Natural killer cell (primary cell): ENCODE data around the gene RSRC1. TPM values are rescaled to one million over a fixed set of nuclear protein-coding genes. Genes with fewer than 3 reads are reported as not detected.
"Not testable (repeated sequence)": the region's sequence is repeated elsewhere in the genome, so short reads cannot be mapped to it uniquely, and the experiment has no call there.

Source experiments
- ATAC-seq, 3 donors: fragments of 150-1000 bp in 2 of 3; fragments of 200-7000 bp in 1 of 3; cut with Tn5 transposase; 1 replicate in 1 of 3; 2 replicates in 2 of 3; pipeline ENCODE4 v1.10.0; 2021; ENCODE audit warnings: mild to moderate bottlenecking in 2 of 3, moderate library complexity in 2 of 3
- DNase-seq, 2 donors: peaks; one replicate each; pipeline versions ENCODE4 v3.0.0 to v3.0.0-alpha.2; 2013 to 2021; ENCODE audit warnings: mixed read lengths in 1 of 2
- H3K27ac ChIP-seq: one replicate; pipeline ENCODE4 v1.5.1; 2013; ENCODE audit warnings: mild to moderate bottlenecking, low read length
- H3K27me3 ChIP-seq: one replicate; pipeline ENCODE4 v1.6.1; 2013; ENCODE audit warnings: low read length; ENCODE audit not compliant: control insufficient read depth, insufficient read depth
- H3K36me3 ChIP-seq: one replicate; pipeline ENCODE4 v1.6.1; 2013; ENCODE audit warnings: low read length; ENCODE audit not compliant: control insufficient read depth, insufficient read depth
- H3K4me1 ChIP-seq: one replicate; pipeline ENCODE4 v1.6.1; 2013; ENCODE audit warnings: low read length; ENCODE audit not compliant: control insufficient read depth, insufficient read depth
- H3K4me3 ChIP-seq: one replicate; pipeline ENCODE4 v1.5.1; 2013; ENCODE audit warnings: low read length
- H3K9me3 ChIP-seq: one replicate; pipeline ENCODE4 v1.6.1; 2013; ENCODE audit warnings: low read length; ENCODE audit not compliant: control insufficient read depth, insufficient read depth
- H3K27ac Mint-ChIP-seq, 2 donors: one replicate each; pipeline ENCODE4 v1.8.0; 2022; ENCODE audit warnings: mild to moderate bottlenecking in 2 of 2, mixed read lengths in 2 of 2, moderate library complexity in 1 of 2
- H3K27me3 Mint-ChIP-seq, 2 donors: one replicate each; pipeline ENCODE4 v1.8.0; 2022; ENCODE audit warnings: low read depth in 2 of 2, mixed read lengths in 2 of 2
- H3K36me3 Mint-ChIP-seq: one replicate; pipeline ENCODE4 v1.8.0; 2022; ENCODE audit warnings: mixed read lengths
- H3K4me1 Mint-ChIP-seq, 2 donors: one replicate each; pipeline ENCODE4 v1.8.0; 2022; ENCODE audit warnings: mixed read lengths in 2 of 2
- H3K4me3 Mint-ChIP-seq: one replicate; pipeline ENCODE4 v1.8.0; 2022; ENCODE audit warnings: mild to moderate bottlenecking, moderate library complexity, mixed read lengths
- H3K9me3 Mint-ChIP-seq, 2 donors: one replicate each; pipeline ENCODE4 v1.8.0; 2022; ENCODE audit warnings: mixed read lengths in 2 of 2
- CTCF ChIP-seq: fragments of 200-600 bp; IDR thresholded peaks from one replicate; pipeline ENCODE4 v1.8.0; 2022; ENCODE audit warnings: antibody characterized with exemption
- WGBS: methylation state at CpG from one replicate; pipeline ENCODE4 v1.1.7; 2013; ENCODE audit warnings: missing lambda C conversion rate; ENCODE audit not compliant: insufficient coverage; 5-methylcytosine and 5-hydroxymethylcytosine counted together
- intact Hi-C: fragments of 100-400 bp; cut with micrococcal nuclease; formaldehyde crosslinking; loops from one replicate; pipeline ENCODE4 v1.14.2; 2022
- total RNA-seq, 4 donors: library from RNA; stranded (reverse); fragments of 120-200 nt in 1 of 4; gene quantifications; one replicate each; pipeline versions ENCODE4 v1.2.3 to v1.2.4, GENCODE V29; 2013 to 2022

RSRC1 gene
- total RNA-seq, 3 donors from 2014 or later (not counting 1 experiment from before 2014, with no cell fraction given) = 37.3 to 41.1 (median 37.6) TPM

- no peaks in the 10 kb centered on the region for H3K36me3 Mint-ChIP-seq
- H3K9me3 Mint-ChIP-seq = peaks cover 0 to 2% of the 10 kb centered on the region in 2 donors
- Histone ChIP-seq H3K4me1 (no peaks in the 10 kb centered on the region), H3K36me3 (no peaks in the 10 kb centered on the region), H3K27me3 (no peaks in the 10 kb centered on the region), H3K4me3 (no peak overlapping the region), H3K9me3 (no peaks in the 10 kb centered on the region), H3K27ac (no peak overlapping the region)
- intact Hi-C loops = no loop called here
- DNase-seq (no peak), ATAC-seq (no peak)
- H3K27me3 Mint-ChIP-seq = no peaks in the 10 kb centered on the region
- no peak overlapping the region for H3K27ac Mint-ChIP-seq
- WGBS = no CpG with 5 or more reads among the region's 1 CpG
- H3K4me3 Mint-ChIP-seq = no peak overlapping the region
- H3K4me1 Mint-ChIP-seq = peaks cover 0 to 4% of the 10 kb centered on the region in 2 donors
- TF ChIP-seq CTCF = no peak
Measured at GRCh38 chr3:158333736-158334135, 223.8 kb downstream of the RSRC1 start.

- Mint-ChIP-seq H3K27me3 (no peaks in the 10 kb centered on the region), H3K4me3 (no peak overlapping the region), H3K9me3 (no peaks in the 10 kb centered on the region), H3K4me1 (peaks cover 0 to 4% of the 10 kb centered on the region in 2 donors), H3K36me3 (peaks cover 7% of the 10 kb centered on the region), H3K27ac (no peak overlapping the region)
- no peak for ATAC-seq
- no peaks in the 10 kb centered on the region for H3K4me1 ChIP-seq
- H3K36me3 ChIP-seq = no peaks in the 10 kb centered on the region
- intact Hi-C loops = no loop called here
- H3K27me3 ChIP-seq = no peaks in the 10 kb centered on the region
- H3K27ac ChIP-seq = no peak overlapping the region
- no peak overlapping the region for H3K4me3 ChIP-seq
- no peak for TF ChIP-seq CTCF
- 97% methylated on average over 7 of the region's 7 CpGs for WGBS
- no peak for DNase-seq
- H3K9me3 ChIP-seq = no peaks in the 10 kb centered on the region
Measured at GRCh38 chr3:158337110-158337509, 227.2 kb downstream of the RSRC1 start.

- Histone ChIP-seq H3K9me3 (no peaks in the 10 kb centered on the region), H3K36me3 (no peaks in the 10 kb centered on the region), H3K4me3 (no peak overlapping the region), H3K4me1 (no peaks in the 10 kb centered on the region), H3K27me3 (no peaks in the 10 kb centered on the region), H3K27ac (no peak overlapping the region)
- H3K27me3 Mint-ChIP-seq = no peaks in the 10 kb centered on the region
- intact Hi-C loops = no loop called here
- TF ChIP-seq CTCF = no peak
- no peak overlapping the region for H3K4me3 Mint-ChIP-seq
- H3K9me3 Mint-ChIP-seq = peaks cover 0 to 2% of the 10 kb centered on the region in 2 donors
- ATAC-seq = no peak
- no peak for DNase-seq
- peaks cover 0 to 4% of the 10 kb centered on the region in 2 donors for H3K4me1 Mint-ChIP-seq
- peaks cover 7% of the 10 kb centered on the region for H3K36me3 Mint-ChIP-seq
- H3K27ac Mint-ChIP-seq = no peak overlapping the region
Measured at GRCh38 chr3:158339638-158340037, 229.7 kb downstream of the RSRC1 start.

DNA sequence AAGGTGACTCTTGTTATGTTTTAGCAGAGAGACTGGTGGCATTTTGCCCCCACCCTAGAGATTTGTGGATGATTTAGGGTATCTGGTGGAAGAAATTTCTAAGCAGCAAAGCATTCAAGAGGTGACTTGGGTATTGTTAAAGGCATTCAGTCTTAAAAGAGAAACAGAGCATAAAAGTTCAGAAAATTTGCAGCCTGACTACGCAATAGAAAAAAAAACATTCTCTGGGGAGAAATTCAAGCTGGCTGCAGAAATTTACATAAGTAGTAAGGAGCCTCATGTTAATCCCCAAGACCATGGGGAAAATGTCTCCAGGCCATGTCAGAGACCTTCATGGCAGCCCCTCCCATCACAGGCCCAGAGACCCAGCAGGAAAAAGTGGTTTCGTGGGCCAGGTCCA lies 231.1 kb downstream of the RSRC1 start:
- DNase-seq, H3K27me3 ChIP-seq, H3K9me3 ChIP-seq, H3K4me1 Mint-ChIP-seq, H3K27ac ChIP-seq, H3K36me3 ChIP-seq, H3K4me1 ChIP-seq, H3K4me3 ChIP-seq, H3K27ac Mint-ChIP-seq, H3K9me3 Mint-ChIP-seq, ATAC-seq, intact Hi-C loops, H3K27me3 Mint-ChIP-seq, H3K36me3 Mint-ChIP-seq, H3K4me3 Mint-ChIP-seq: not testable (repeated sequence)
- WGBS = 100% methylated on average over 2 of the region's 2 CpGs
